CD4-positive, CD25-positive, alpha-beta regulatory T cell (primary cell): Measurements from ENCODE around the gene LMAN2. TPM values are rescaled to one million over a fixed set of nuclear protein-coding genes. Genes with fewer than 3 reads are reported as not detected.
A peak's percentile ranks its signal among the peaks of the same experiment; 100 is the strongest.

Experiments
- ATAC-seq, 2 donors: fragments of 150-1000 bp; cut with Tn5 transposase; one replicate each; pipeline ENCODE4 v1.10.0; 2021; ENCODE audit warnings: low read depth in 2 of 2, moderate number of reproducible peaks in 2 of 2, moderate library complexity in 1 of 2
- DNase-seq, 3 donors: peaks; one replicate each; pipeline versions ENCODE4 v3.0.0 to v3.0.0-alpha.2; 2012 to 2022; ENCODE audit warnings: mixed read lengths in 1 of 3
- H3K27ac ChIP-seq: one replicate; pipeline ENCODE4 v1.7.0; 2013; ENCODE audit warnings: mild to moderate bottlenecking, low read length; ENCODE audit not compliant: insufficient read depth, poor library complexity, severe bottlenecking
- H3K27me3 ChIP-seq: one replicate; pipeline ENCODE4 v1.7.0; 2013; ENCODE audit warnings: low read length; ENCODE audit not compliant: control insufficient read depth, insufficient read depth
- H3K36me3 ChIP-seq: one replicate; pipeline ENCODE4 v1.7.0; 2013; ENCODE audit warnings: mild to moderate bottlenecking, low read length, moderate library complexity; ENCODE audit not compliant: control insufficient read depth, insufficient read depth
- H3K4me1 ChIP-seq: 2 replicates; pipeline ENCODE4 v1.7.0; 2013; ENCODE audit warnings: mild to moderate bottlenecking, low read length; ENCODE audit not compliant: insufficient read depth, control insufficient read depth, poor library complexity, severe bottlenecking
- H3K4me3 ChIP-seq: one replicate; pipeline ENCODE4 v1.7.0; 2013; ENCODE audit warnings: low read depth, mild to moderate bottlenecking, low read length, moderate library complexity
- H3K9me3 ChIP-seq, 2 experiments: 1 replicate in 1 of 2; 2 replicates in 1 of 2; pipeline ENCODE4 v1.7.0; 2013; ENCODE audit warnings: low read length in 2 of 2, mild to moderate bottlenecking in 1 of 2, moderate library complexity in 1 of 2; ENCODE audit not compliant: control insufficient read depth in 2 of 2
- H3K27ac Mint-ChIP-seq, 3 donors: one replicate each; pipeline ENCODE4 v1.8.0; 2020 to 2022; ENCODE audit warnings: mild to moderate bottlenecking in 3 of 3, mixed read lengths in 3 of 3, moderate library complexity in 2 of 3
- H3K27me3 Mint-ChIP-seq: one replicate; pipeline ENCODE4 v1.8.0; 2022; ENCODE audit warnings: mild to moderate bottlenecking, mixed read lengths
- H3K36me3 Mint-ChIP-seq: one replicate; pipeline ENCODE4 v1.8.0; 2020; ENCODE audit warnings: mixed read lengths
- H3K4me1 Mint-ChIP-seq, 4 donors: one replicate each; pipeline ENCODE4 v1.8.0; 2020 to 2022; ENCODE audit warnings: mixed read lengths in 4 of 4, mild to moderate bottlenecking in 1 of 4
- H3K4me3 Mint-ChIP-seq, 4 donors: one replicate each; pipeline ENCODE4 v1.8.0; 2020 to 2022; ENCODE audit warnings: mild to moderate bottlenecking in 4 of 4, mixed read lengths in 4 of 4, moderate library complexity in 3 of 4
- H3K9me3 Mint-ChIP-seq, 7 donors: one replicate each; pipeline ENCODE4 v1.8.0; 2020 to 2022; ENCODE audit warnings: mixed read lengths in 7 of 7, mild to moderate bottlenecking in 3 of 7, moderate library complexity in 2 of 7
- polyA plus RNA-seq, 4 donors: library from polyadenylated mRNA; unstranded; fragments of 300-500 nt; fragmentation: Illumina TruSeq; gene quantifications; one replicate each; pipeline ENCODE4 v1.2.3, GENCODE V29; 2021
- total RNA-seq: library from RNA; stranded (reverse); gene quantifications from one replicate; pipeline ENCODE4 v1.2.3, GENCODE V29; 2022

The LMAN2 gene
- total and polyA plus RNA-seq, 5 donors from 2014 or later = 77.9 to 289 (median 237) TPM

- Histone ChIP-seq H3K4me3 (no peak overlapping the region), H3K9me3 (no peaks in the 10 kb centered on the region), H3K27ac (no peak overlapping the region), H3K4me1 (peaks cover 67% of the 10 kb centered on the region), H3K36me3 (peaks cover 44% of the 10 kb centered on the region), H3K27me3 (no peaks in the 10 kb centered on the region)
- H3K27ac Mint-ChIP-seq = no peak overlapping the region
- ATAC-seq (no peak), DNase-seq (no peak)
- H3K36me3 Mint-ChIP-seq = peaks cover 14% of the 10 kb centered on the region
- H3K4me1 Mint-ChIP-seq = peaks cover 5 to 75% (median 38%) of the 10 kb centered on the region in 4 donors
- H3K4me3 Mint-ChIP-seq = peak overlapping the region in 1 of 4 donors; percentile 52
- no peaks in the 10 kb centered on the region for H3K27me3 Mint-ChIP-seq
- H3K9me3 Mint-ChIP-seq = no peaks in the 10 kb centered on the region
Observed at GRCh38 chr5:177365845-177366527, 14.5 kb upstream of the LMAN2 start.

- H3K9me3 Mint-ChIP-seq = no peaks in the 10 kb centered on the region
- Histone ChIP-seq H3K4me3 (no peak overlapping the region), H3K9me3 (no peaks in the 10 kb centered on the region), H3K27me3 (no peaks in the 10 kb centered on the region), H3K27ac (peak overlapping the region; percentile 81), H3K36me3 (peaks cover 39% of the 10 kb centered on the region), H3K4me1 (peaks cover 70% of the 10 kb centered on the region)
- peaks cover 19% of the 10 kb centered on the region for H3K36me3 Mint-ChIP-seq
- H3K4me3 Mint-ChIP-seq = peak overlapping the region; percentile 35 to 65 (median 52)
- H3K4me1 Mint-ChIP-seq = peaks cover 5 to 77% (median 45%) of the 10 kb centered on the region in 4 donors
- ATAC-seq (no peak), DNase-seq (no peak)
- H3K27me3 Mint-ChIP-seq = no peaks in the 10 kb centered on the region
- H3K27ac Mint-ChIP-seq = peak overlapping the region in 2 of 3 donors; percentile 39 to 73
Observed at GRCh38 chr5:177364159-177364962, 12.9 kb upstream of the LMAN2 start.

GRCh38 chr5:177363565-177363964 lies 12.1 kb upstream of the LMAN2 start:
- DNase-seq (no peak), ATAC-seq (no peak)
- Mint-ChIP-seq H3K27me3 (no peaks in the 10 kb centered on the region), H3K27ac (peak overlapping the region in 1 of 3 donors; percentile 69), H3K9me3 (no peaks in the 10 kb centered on the region), H3K36me3 (peaks cover 11% of the 10 kb centered on the region), H3K4me3 (peak overlapping the region in 3 of 4 donors; percentile 47 to 83 (median 72)), H3K4me1 (peaks cover 0 to 77% (median 45%) of the 10 kb centered on the region in 4 donors)
- Histone ChIP-seq H3K27ac (peak overlapping the region; percentile 81), H3K4me3 (peak overlapping the region; percentile 44), H3K9me3 (no peaks in the 10 kb centered on the region), H3K27me3 (no peaks in the 10 kb centered on the region), H3K4me1 (peaks cover 71% of the 10 kb centered on the region), H3K36me3 (peaks cover 31% of the 10 kb centered on the region)

GRCh38 chr5:177362610-177363507 lies 11.4 kb upstream of the LMAN2 start:
- Mint-ChIP-seq H3K27ac (peak overlapping the region; percentile 88 to 94 (median 88)), H3K4me1 (peaks cover 0 to 74% (median 41%) of the 10 kb centered on the region in 4 donors)
- H3K4me3 ChIP-seq = peak overlapping the region; percentile 44

GRCh38 chr5:177362292-177362609 lies 10.8 kb upstream of the LMAN2 start:
- Mint-ChIP-seq H3K4me3 (peak overlapping the region; percentile 83 to 95 (median 92)), H3K27me3 (no peaks in the 10 kb centered on the region), H3K36me3 (peaks cover 7% of the 10 kb centered on the region), H3K4me1 (peaks cover 0 to 77% (median 46%) of the 10 kb centered on the region in 4 donors), H3K27ac (peak overlapping the region; percentile 88 to 94 (median 88)), H3K9me3 (no peaks in the 10 kb centered on the region)
- peak overlapping the region; percentile 35 for H3K4me3 ChIP-seq
- no peak for DNase-seq
- no peaks in the 10 kb centered on the region for H3K27me3 ChIP-seq
- peaks cover 83% of the 10 kb centered on the region for H3K4me1 ChIP-seq
- H3K36me3 ChIP-seq = peaks cover 19% of the 10 kb centered on the region
- peak overlapping the region; percentile 81 for H3K27ac ChIP-seq
- ATAC-seq = no peak
- no peaks in the 10 kb centered on the region for H3K9me3 ChIP-seq

More at GRCh38 chr5:177362610-177363507, 11.4 kb upstream of the LMAN2 start:
- Histone ChIP-seq H3K9me3 (no peaks in the 10 kb centered on the region), H3K27ac (peak overlapping the region; percentile 81), H3K27me3 (no peaks in the 10 kb centered on the region), H3K36me3 (peaks cover 24% of the 10 kb centered on the region), H3K4me1 (peaks cover 78% of the 10 kb centered on the region)
- H3K36me3 Mint-ChIP-seq = peaks cover 7% of the 10 kb centered on the region
- ATAC-seq (peak; percentile 68 to 70), DNase-seq (peak; percentile 47 to 72 (median 59))
- H3K27me3 Mint-ChIP-seq = no peaks in the 10 kb centered on the region
- H3K4me3 Mint-ChIP-seq = peak overlapping the region; percentile 83 to 95 (median 92)
- H3K9me3 Mint-ChIP-seq = no peaks in the 10 kb centered on the region

GRCh38 chr5:177361418-177362291 lies 10.2 kb upstream of the LMAN2 start:
- peaks cover 5 to 80% (median 52%) of the 10 kb centered on the region in 4 donors for H3K4me1 Mint-ChIP-seq
- H3K4me3 Mint-ChIP-seq = peak overlapping the region; percentile 83 to 95 (median 92)
- no peaks in the 10 kb centered on the region for H3K27me3 Mint-ChIP-seq
- peak overlapping the region; percentile 81 for H3K27ac ChIP-seq
- peak overlapping the region; percentile 35 for H3K4me3 ChIP-seq
- peaks cover 7% of the 10 kb centered on the region for H3K36me3 Mint-ChIP-seq
- peaks cover 88% of the 10 kb centered on the region for H3K4me1 ChIP-seq
- peak overlapping the region; percentile 88 to 94 (median 88) for H3K27ac Mint-ChIP-seq
- ATAC-seq (no peak), DNase-seq (no peak)
- H3K9me3 ChIP-seq = no peaks in the 10 kb centered on the region
- no peaks in the 10 kb centered on the region for H3K27me3 ChIP-seq
- H3K36me3 ChIP-seq = peaks cover 15% of the 10 kb centered on the region
- H3K9me3 Mint-ChIP-seq = no peaks in the 10 kb centered on the region
